Spleen (tissue), 7 donors: ENCODE measurements around the gene SETD6.

Source experiments
- CTCF ChIP-seq, 11 experiments: fragments of 200-600 bp in 7 of 11; fragments of 450-650 bp in 4 of 11; sonication (generic) in 4 of 11; IDR thresholded peaks in 8 of 11; conservative IDR thresholded peaks in 3 of 11; 1 replicate in 7 of 11; 2 replicates in 4 of 11; pipeline versions ENCODE4 v1.4.0 to v1.8.0; 2016 to 2021; ENCODE audit warnings: antibody characterized with exemption in 11 of 11, inconsistent platforms in 4 of 11, mild to moderate bottlenecking in 1 of 11
- POLR2A ChIP-seq, 3 donors: fragments of 450-650 bp; IDR thresholded peaks; one replicate each; pipeline ENCODE4 v1.5.1; 2017; ENCODE audit warnings: antibody characterized with exemption in 3 of 3, mild to moderate bottlenecking in 1 of 3
- POLR2AphosphoS5 ChIP-seq, 3 donors: sonication (generic); formaldehyde crosslinking; IDR thresholded peaks; one replicate each; pipeline ENCODE4 v1.5.1; 2017; ENCODE audit warnings: antibody characterized with exemption in 3 of 3
- donor health status: DM: no; HTN: no; CAD: no; lungs with moderate emphysema.
- donor health status: DM: no; HTN: no; CAD: no.
- donor health status: DM: no; HTN: no; CAD: no.

- TF ChIP-seq CTCF (IDR thresholded peaks at IDR 0.05 in 8 of 11, conservative IDR thresholded peaks at IDR 0.05 in 3 of 11) (no peak), POLR2A (IDR thresholded peaks at IDR 0.05) (no peak), POLR2AphosphoS5 (IDR thresholded peaks at IDR 0.05) (no peak)
Observed at GRCh38 chr16:58472266-58472665, 43.1 kb upstream of the SETD6 start.
